ENCODE results near the gene ARIH2.
A peak's percentile ranks its signal among the peaks of the same experiment; 100 is the strongest.

The ARIH2 gene

GRCh38 chr3:49021213-49021812 lies 102.7 kb downstream of the ARIH2 start:
- H3K79me2 ChIP-seq (ENCODE audit: insufficient read depth, low read length): peaks cover 21% of the 10 kb centered on the region; the same call in 1 of the 2 replicates
- peak overlapping the region; percentile 94 for H3K27ac ChIP-seq (ENCODE audit: low read depth, low read length)
- TF ChIP-seq EZH2phosphoT487 (conservative IDR thresholded peaks at IDR 0.05; ENCODE audit: low read length) (no peak), CTCF (IDR thresholded peaks at IDR 0.05; ENCODE audit: insufficient read depth, low read length, poor library complexity, severe bottlenecking) (no peak)

GRCh38 chr3:49021813-49022687 lies 103.4 kb downstream of the ARIH2 start, which contains the start of gene NDUFAF3:
Gene NDUFAF3 (plus strand): TSS chr3:49022121. CDS start chr3:49022145, 24 bp downstream.
- Histone ChIP-seq H3K79me2 (ENCODE audit: insufficient read depth, low read length) (peaks cover 21% of the 10 kb centered on the region; the same call in 1 of the 2 replicates), H3K9me3 (ENCODE audit: insufficient read depth, low read length) (no peaks in the 10 kb centered on the region), H4K20me1 (ENCODE audit: low read depth, low read length) (no peaks in the 10 kb centered on the region), H3K4me3 (ENCODE audit: insufficient read depth, low read length, poor library complexity, severe bottlenecking) (peak within 1 kb of the TSS; percentile 79), H3K9me2 (replicated peaks; ENCODE audit: insufficient read depth, low read length) (no peaks in the 10 kb centered on the region), H3K27ac (ENCODE audit: low read depth, low read length) (peak within 1 kb of the TSS; percentile 94), H2AFZ (ENCODE audit: low read depth, low read length, severe bottlenecking) (peak within 1 kb of the TSS; percentile 32), H3K4me2 (ENCODE audit: low read depth, low read length, poor library complexity, severe bottlenecking) (peak within 1 kb of the TSS; percentile 71), H3K27me3 (ENCODE audit: low read length) (no peaks in the 10 kb centered on the region), H3F3A (ENCODE audit: insufficient read depth) (peaks cover 28% of the 10 kb centered on the region), H3K9ac (ENCODE audit: low read length) (peak within 1 kb of the TSS; percentile 94), H3K36me3 (ENCODE audit: low read length) (0 out of 2 replicates have a peak, but pooled peaks cover 11% of the 10 kb centered on the region)
- TF ChIP-seq EZH2phosphoT487 (conservative IDR thresholded peaks at IDR 0.05; ENCODE audit: low read length): no peak
- TF ChIP-seq CTCF (IDR thresholded peaks at IDR 0.05; ENCODE audit: insufficient read depth, low read length, poor library complexity, severe bottlenecking): peak; percentile 73

More at GRCh38 chr3:49021213-49021812, 102.7 kb downstream of the ARIH2 start:
- Histone ChIP-seq H3K27me3 (ENCODE audit: low read length) (no peaks in the 10 kb centered on the region), H3K9me2 (replicated peaks; ENCODE audit: insufficient read depth, low read length) (no peaks in the 10 kb centered on the region), H3K9me3 (ENCODE audit: insufficient read depth, low read length) (no peaks in the 10 kb centered on the region), H3F3A (ENCODE audit: insufficient read depth) (peaks cover 31% of the 10 kb centered on the region), H2AFZ (ENCODE audit: low read depth, low read length, severe bottlenecking) (no peak overlapping the region), H4K20me1 (ENCODE audit: low read depth, low read length) (no peaks in the 10 kb centered on the region), H3K4me2 (ENCODE audit: low read depth, low read length, poor library complexity, severe bottlenecking) (peak overlapping the region; percentile 71), H3K36me3 (ENCODE audit: low read length) (0 out of 2 replicates have a peak, but pooled peaks cover 7% of the 10 kb centered on the region), H3K4me3 (ENCODE audit: insufficient read depth, low read length, poor library complexity, severe bottlenecking) (peak overlapping the region; percentile 79), H3K9ac (ENCODE audit: low read length) (peak overlapping the region; percentile 94)

GRCh38 chr3:49022688-49023171 lies 104.1 kb downstream of the ARIH2 start:
- Histone ChIP-seq H3K4me2 (ENCODE audit: low read depth, low read length, poor library complexity, severe bottlenecking) (peak overlapping the region; percentile 71), H3K79me2 (ENCODE audit: insufficient read depth, low read length) (peaks cover 25% of the 10 kb centered on the region), H3K27ac (ENCODE audit: low read depth, low read length) (peak overlapping the region; percentile 94), H3K9me2 (replicated peaks; ENCODE audit: insufficient read depth, low read length) (no peaks in the 10 kb centered on the region), H3K9me3 (ENCODE audit: insufficient read depth, low read length) (no peaks in the 10 kb centered on the region), H3K9ac (ENCODE audit: low read length) (peak overlapping the region; percentile 94), H4K20me1 (ENCODE audit: low read depth, low read length) (no peaks in the 10 kb centered on the region), H3K27me3 (ENCODE audit: low read length) (no peaks in the 10 kb centered on the region), H3K36me3 (ENCODE audit: low read length) (0 out of 2 replicates have a peak, but pooled peaks cover 11% of the 10 kb centered on the region), H3K4me3 (ENCODE audit: insufficient read depth, low read length, poor library complexity, severe bottlenecking) (peak overlapping the region; percentile 79), H2AFZ (ENCODE audit: low read depth, low read length, severe bottlenecking) (no peak overlapping the region), H3F3A (ENCODE audit: insufficient read depth) (peaks cover 25% of the 10 kb centered on the region)
- TF ChIP-seq CTCF (IDR thresholded peaks at IDR 0.05; ENCODE audit: insufficient read depth, low read length, poor library complexity, severe bottlenecking) (no peak), EZH2phosphoT487 (conservative IDR thresholded peaks at IDR 0.05; ENCODE audit: low read length) (no peak)
